ENCODE data around the gene CLMP.

Gene CLMP

DNA sequence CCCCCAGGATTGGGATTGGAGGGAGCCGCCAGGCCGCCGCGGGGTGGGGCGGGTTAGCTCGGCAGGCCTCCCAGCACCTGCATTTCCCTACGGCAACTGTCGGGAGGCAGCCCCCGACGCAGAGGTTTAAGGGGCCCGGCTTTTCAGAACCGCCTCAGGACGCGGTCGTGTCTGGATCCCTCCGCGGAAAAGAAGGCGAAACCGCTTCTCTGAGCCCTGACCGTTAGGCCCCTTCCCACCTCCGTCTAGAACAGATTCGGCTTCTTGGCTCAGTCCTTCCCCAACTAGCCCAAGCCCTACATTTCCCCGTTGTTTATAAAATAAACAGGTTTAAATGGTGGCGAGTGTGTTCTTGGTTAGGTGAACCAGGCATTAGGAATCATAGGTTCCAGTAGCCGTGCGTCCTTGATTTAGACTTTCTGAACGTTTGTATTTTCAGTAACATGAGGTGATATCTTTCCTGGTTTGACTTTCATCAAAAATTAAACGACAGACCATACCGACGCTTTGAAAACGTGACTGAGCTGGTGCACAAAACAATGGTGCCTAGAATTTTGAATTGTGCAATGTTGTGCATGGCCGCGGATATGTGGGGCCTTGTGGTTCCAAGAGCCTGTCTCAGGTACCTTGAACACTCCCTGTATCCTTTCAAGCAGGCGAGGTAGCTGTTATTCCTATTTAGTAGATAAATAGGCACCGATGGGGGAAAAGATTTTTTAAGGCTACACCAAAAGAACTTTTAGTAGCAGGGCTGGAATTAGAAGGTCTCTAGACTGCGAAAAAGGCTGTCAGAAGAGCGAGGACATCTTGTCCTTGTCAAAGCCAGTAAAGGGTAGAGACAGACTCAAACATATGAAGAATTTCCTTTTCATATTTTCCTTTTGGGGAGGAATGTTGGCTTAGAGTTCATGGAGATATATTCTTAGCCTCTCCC lies 131.9 kb downstream of the CLMP start:
- TF ChIP-seq CEBPB (IDR thresholded peaks at IDR 0.05) (peak; percentile 94), TEAD4 (IDR thresholded peaks at IDR 0.05) (no peak), YY1 (IDR thresholded peaks at IDR 0.05; ENCODE audit: low read depth) (peak; percentile 68), TAF1 (IDR thresholded peaks at IDR 0.05; ENCODE audit: low read depth) (peak; percentile 60)

DNA sequence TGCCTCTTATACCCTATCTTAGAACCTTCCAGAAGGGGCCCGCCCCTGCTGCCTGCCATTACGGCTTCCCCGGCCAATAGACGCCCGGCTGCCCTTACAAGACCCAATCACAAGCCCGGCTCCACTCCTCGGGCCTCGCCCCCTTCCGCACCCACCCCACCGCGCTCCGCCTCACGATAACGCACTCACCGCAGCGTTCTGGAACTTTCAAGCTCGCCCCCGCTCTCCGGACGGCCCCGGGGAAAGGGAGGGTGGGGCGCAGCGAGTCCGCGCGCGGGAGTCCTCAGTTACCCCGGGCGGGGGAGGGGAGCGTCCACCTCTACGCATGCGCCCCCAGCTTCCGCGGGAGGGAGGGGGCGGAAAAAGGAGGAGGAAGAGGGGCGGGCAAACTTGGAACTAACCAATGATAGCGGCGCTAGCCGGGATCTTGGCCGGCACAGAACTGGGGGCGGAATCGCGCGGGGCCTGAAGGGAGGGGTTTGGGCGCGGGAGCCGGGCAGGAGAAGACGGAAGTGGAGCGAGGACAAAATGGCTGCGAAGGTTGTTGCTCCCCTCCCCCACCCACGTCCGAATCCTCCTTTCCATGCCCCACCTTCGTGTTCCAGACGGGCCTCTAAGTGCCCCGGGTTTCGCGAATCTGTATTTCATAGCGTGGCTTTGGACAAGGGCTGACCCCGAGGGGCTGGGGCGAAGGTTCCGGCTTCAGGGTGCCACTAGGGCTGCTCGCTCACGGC lies 132.7 kb downstream of the CLMP start:
- TF ChIP-seq EGR1 (IDR thresholded peaks at IDR 0.05) (peak; percentile 85), ZBTB7A (IDR thresholded peaks at IDR 0.05; ENCODE audit: low read depth) (no peak), EP300 (IDR thresholded peaks at IDR 0.05; ENCODE audit: borderline replicate concordance) (0 out of 2 replicates have a peak, but pooled peaks have one; percentile 35), MAX (IDR thresholded peaks at IDR 0.05) (peak; percentile 50; the same call in 1 of the 2 replicates), CREB1 (IDR thresholded peaks at IDR 0.05; ENCODE audit: low read depth) (no peak), YY1 (IDR thresholded peaks at IDR 0.05; ENCODE audit: low read depth) (peak; percentile 93), NFIC (IDR thresholded peaks at IDR 0.05) (no peak), FOXM1 (IDR thresholded peaks at IDR 0.05; ENCODE audit: borderline replicate concordance, low read depth) (0 out of 2 replicates have a peak, but pooled peaks have one; percentile 12), TCF12 (IDR thresholded peaks at IDR 0.05; ENCODE audit: low read depth) (peak; percentile 71), TAF1 (IDR thresholded peaks at IDR 0.05; ENCODE audit: low read depth) (peak; percentile 82), CEBPB (IDR thresholded peaks at IDR 0.05) (no peak), USF1 (IDR thresholded peaks at IDR 0.05) (no peak), TEAD4 (IDR thresholded peaks at IDR 0.05) (no peak), RAD21 (IDR thresholded peaks at IDR 0.05; ENCODE audit: low read depth) (no peak)
- TF ChIP-seq, protein P1, sequence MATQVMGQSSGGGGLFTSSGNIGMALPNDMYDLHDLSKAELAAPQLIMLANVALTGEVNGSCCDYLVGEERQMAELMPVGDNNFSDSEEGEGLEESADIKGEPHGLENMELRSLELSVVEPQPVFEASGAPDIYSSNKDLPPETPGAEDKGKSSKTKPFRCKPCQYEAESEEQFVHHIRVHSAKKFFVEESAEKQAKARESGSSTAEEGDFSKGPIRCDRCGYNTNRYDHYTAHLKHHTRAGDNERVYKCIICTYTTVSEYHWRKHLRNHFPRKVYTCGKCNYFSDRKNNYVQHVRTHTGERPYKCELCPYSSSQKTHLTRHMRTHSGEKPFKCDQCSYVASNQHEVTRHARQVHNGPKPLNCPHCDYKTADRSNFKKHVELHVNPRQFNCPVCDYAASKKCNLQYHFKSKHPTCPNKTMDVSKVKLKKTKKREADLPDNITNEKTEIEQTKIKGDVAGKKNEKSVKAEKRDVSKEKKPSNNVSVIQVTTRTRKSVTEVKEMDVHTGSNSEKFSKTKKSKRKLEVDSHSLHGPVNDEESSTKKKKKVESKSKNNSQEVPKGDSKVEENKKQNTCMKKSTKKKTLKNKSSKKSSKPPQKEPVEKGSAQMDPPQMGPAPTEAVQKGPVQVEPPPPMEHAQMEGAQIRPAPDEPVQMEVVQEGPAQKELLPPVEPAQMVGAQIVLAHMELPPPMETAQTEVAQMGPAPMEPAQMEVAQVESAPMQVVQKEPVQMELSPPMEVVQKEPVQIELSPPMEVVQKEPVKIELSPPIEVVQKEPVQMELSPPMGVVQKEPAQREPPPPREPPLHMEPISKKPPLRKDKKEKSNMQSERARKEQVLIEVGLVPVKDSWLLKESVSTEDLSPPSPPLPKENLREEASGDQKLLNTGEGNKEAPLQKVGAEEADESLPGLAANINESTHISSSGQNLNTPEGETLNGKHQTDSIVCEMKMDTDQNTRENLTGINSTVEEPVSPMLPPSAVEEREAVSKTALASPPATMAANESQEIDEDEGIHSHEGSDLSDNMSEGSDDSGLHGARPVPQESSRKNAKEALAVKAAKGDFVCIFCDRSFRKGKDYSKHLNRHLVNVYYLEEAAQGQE (IDR thresholded peaks at IDR 0.05; ENCODE audit: low read depth), result no peak

GRCh38 chr11:123061403-123062157 lies 133.5 kb downstream of the CLMP start, which contains the start of gene HSPA8:
TSS of gene HSPA8 (minus strand) at chr11:123062136. CDS start at chr11:123061324, 812 bp downstream.
- peak; percentile 60; the same call in 1 of the 2 replicates for TF ChIP-seq USF1 (IDR thresholded peaks at IDR 0.05)
- TF ChIP-seq YY1 (IDR thresholded peaks at IDR 0.05; ENCODE audit: low read depth), result no peak
- 0 out of 2 replicates have a peak, but pooled peaks have one; percentile 5 for TF ChIP-seq NFIC (IDR thresholded peaks at IDR 0.05)
- TF ChIP-seq TEAD4 (IDR thresholded peaks at IDR 0.05), result peak; percentile 27; the same call in 1 of the 2 replicates
- TF ChIP-seq MAX (IDR thresholded peaks at IDR 0.05), result peak; percentile 75
- peak; percentile 76; the same call in 1 of the 2 replicates for TF ChIP-seq TAF1 (IDR thresholded peaks at IDR 0.05; ENCODE audit: low read depth)

DNA sequence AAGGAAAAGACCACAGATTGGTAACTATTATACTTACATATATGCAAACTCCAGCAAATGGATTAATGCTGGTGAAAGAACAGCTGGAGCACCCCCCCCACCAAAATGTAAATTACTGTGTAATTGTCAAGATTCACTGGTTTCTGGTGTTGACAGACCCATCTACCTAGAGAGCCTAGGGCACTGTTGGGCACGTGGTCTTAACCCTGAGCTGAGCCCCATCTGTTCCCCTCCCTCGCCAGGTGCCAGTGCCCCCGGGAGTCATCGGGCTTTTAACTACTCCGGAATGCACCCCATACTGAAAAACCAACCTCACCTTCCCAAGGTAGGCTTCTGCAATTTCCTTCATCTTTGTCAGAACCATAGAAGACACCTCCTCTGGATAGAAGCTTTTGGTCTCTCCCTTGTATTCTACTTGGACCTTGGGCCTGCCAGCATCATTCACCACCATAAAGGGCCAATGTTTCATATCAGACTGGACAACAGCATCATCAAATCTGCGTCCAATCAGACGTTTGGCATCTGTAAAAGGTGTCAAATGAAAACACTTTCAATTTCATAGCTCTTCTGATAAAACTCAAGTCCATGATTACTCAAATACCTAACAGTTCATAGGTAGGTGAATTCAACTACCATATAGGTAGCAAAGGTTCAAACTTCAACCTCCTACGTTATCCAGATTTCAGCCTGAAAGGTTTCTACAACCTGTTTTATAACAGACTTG lies 134.6 kb downstream of the CLMP start:
- no peak for TF ChIP-seq MAX (IDR thresholded peaks at IDR 0.05)
- TF ChIP-seq TEAD4 (IDR thresholded peaks at IDR 0.05), result no peak
- TF ChIP-seq CEBPB (IDR thresholded peaks at IDR 0.05), result no peak
- no peak for TF ChIP-seq EP300 (IDR thresholded peaks at IDR 0.05; ENCODE audit: borderline replicate concordance)
- TF ChIP-seq RAD21 (IDR thresholded peaks at IDR 0.05; ENCODE audit: low read depth), result no peak
- no peak for TF ChIP-seq FOXM1 (IDR thresholded peaks at IDR 0.05; ENCODE audit: borderline replicate concordance, low read depth)
- TF ChIP-seq TAF1 (IDR thresholded peaks at IDR 0.05; ENCODE audit: low read depth), result no peak
- TF ChIP-seq ZBTB7A (IDR thresholded peaks at IDR 0.05; ENCODE audit: low read depth), result no peak
- TF ChIP-seq, protein P1 (IDR thresholded peaks at IDR 0.05; ENCODE audit: low read depth), result no peak
- no peak for TF ChIP-seq YY1 (IDR thresholded peaks at IDR 0.05; ENCODE audit: low read depth)
